Astrocyte of the cerebellum (primary cell): ENCODE data around the gene CAMKK1.

Experiments
- DNase-seq: peaks from one replicate; pipeline ENCODE4 v3.0.0-alpha.2; 2011; ENCODE audit warnings: low read depth
- H3K4me3 ChIP-seq: 2 replicates; pipeline ENCODE4 v1.5.1; 2011; ENCODE audit warnings: mild to moderate bottlenecking, low read depth, low read length, moderate library complexity
- CTCF ChIP-seq: IDR thresholded peaks from 2 replicates; pipeline ENCODE4 v1.5.1; 2012; ENCODE audit warnings: low read length, low read depth, moderate library complexity, mild to moderate bottlenecking; ENCODE audit errors: missing control alignments
- in situ Hi-C: cut with HindIII; loops from 2 replicates; pipeline ENCODE4 v1.10.0; 2017; ENCODE audit warnings: low sequenced_read_pairs

CAMKK1 gene

GRCh38 chr17:3893720-3894116, 865 bp upstream of the CAMKK1 start:
- H3K4me3 ChIP-seq = no peak overlapping the region
- in situ Hi-C loops = no loop called here
- no peak for DNase-seq
- TF ChIP-seq CTCF = no peak

DNA sequence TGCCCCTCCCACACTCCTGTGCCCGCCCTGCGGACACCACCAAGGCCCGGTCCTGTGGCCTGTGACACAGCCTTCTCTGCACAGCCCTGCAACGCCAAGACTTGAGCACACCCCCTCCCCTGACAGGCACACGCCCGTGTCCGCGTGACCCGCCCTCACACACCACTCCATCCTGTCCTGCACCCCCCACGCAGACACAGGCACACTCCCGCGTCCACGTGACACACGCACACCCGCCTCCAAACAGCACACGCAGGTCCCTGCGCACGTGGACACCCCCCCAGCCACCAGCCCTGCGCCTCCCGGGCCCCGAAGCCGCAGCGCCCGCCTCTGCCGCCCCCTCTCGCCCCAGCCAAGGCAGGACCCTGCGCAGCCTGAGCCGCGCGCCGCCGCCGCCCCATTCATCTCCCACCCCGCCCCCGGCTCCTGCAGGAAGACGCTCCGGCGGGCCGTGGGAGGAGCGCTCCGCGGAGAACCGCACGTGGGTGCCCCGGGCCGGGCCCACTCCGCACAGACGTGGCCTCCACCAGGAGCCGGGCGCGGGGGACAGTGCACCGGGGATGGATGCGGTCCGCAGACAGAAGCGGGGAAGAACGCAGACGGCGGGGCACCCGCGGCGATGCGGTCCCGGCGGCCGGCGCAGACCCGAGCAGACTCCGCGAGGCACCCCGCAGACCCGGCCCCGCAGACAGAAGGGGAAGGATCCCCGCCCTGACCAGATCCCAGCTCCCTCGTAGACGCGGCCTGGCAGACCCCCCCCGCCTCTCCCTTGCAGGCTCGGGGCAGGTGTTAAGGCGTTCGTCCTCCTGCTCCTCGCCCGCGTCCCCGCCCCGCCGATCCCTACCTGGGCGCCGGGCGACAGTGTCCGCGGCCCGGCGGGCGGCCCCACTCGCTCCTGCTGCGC, 506 bp downstream of the CAMKK1 start:
- H3K4me3 ChIP-seq = peak overlapping the region; percentile 58
- in situ Hi-C loops = no loop called here
- DNase-seq = no peak
- TF ChIP-seq CTCF = no peak

- peak overlapping the region; percentile 58 for H3K4me3 ChIP-seq
- in situ Hi-C loops = no loop called here
- TF ChIP-seq CTCF = no peak
- DNase-seq = no peak
These were observed 1.2 kb downstream of the CAMKK1 start for GRCh38 chr17:3891626-3892094.

DNA sequence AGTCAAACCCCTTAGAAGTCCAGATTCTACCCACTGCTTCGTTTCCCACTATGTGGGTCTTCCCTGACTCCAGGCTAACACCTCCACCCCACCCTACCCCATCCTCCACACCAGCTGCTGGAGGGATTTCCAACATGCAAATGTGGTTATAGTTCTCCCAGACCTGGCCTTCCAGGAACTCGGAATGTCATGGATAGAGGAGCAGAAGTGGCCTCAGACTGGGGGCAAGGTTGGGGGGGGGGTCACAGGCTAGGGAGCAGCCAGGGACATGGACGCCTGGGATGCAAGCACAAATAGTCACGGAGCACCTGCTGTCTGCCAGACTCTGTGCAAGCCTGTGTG, 2.0 kb downstream of the CAMKK1 start:
- no peak for TF ChIP-seq CTCF
- H3K4me3 ChIP-seq = no peak overlapping the region
- in situ Hi-C loops = no loop called here
- DNase-seq = no peak

DNA sequence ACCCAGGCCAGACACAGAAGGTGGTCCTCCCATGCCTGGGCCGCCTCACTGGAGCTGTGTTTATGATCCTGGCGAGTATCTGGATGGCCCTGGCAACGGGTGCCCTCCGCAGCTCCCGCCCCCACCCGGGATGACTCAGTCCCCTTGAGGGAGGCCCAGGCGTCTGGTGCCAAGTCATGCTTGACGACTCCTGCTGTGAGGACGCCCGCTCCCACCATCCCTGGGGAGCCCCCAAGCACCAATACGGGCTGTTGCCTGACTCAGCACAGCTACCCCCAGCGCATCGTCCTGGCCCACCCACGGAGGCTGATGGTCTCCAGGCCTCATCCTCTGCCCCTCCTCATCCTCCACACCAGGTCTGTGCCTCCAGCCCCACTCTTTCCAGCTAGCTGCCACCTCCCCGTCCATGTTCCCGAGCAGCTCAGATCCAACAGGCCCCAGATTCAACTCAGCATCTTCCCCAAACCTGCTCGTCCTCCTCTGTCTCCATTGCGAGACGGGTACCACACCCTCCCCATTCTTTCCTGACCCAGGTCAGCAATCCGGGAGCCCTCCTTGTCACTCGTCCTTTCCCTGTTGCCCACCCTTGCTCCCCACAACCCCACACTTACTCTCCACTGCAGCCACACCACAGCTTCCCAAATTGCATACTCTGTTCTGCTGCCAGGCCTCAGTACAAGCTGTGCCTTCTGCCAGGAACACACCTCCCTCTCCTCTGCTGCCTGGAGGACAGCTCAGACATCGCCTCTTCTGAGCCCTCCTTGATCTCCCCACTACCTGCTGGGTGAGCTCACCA, 2.6 kb downstream of the CAMKK1 start:
- H3K4me3 ChIP-seq = no peak overlapping the region
- DNase-seq = peak; percentile 38
- in situ Hi-C loops = no loop called here
- no peak for TF ChIP-seq CTCF

DNA sequence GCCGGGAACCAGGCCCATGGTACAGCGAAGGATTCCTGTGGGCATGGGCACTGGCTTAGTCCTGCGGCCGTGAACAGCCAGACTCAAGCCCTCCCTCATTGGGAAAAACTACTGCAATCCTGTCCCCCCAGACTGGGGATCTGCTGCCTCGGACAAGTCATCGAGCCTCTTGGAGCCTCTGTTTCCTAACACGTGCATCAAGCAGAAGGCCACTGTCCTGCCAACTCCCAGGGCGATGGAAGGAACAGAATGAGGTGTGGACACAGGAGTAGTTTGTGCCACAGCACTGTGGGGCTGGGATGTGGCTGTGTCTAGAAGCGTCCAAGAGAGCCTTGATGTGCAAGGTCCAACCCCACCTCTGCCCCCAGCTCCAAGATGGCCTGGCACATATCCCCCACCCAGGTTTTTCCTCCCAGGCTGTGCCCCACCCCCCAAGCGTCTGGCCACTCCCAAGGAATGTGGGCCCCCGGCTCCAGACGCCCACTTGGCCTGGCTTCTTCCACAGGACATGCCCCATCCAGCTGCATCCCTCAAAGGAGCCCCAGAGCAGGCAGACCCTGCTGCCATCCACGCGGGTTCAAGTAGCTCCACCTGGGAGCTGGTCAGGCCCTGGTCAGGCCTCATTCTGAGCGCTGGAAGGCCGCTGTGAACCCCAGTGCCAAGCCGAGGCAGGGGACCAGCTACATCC, 3.4 kb downstream of the CAMKK1 start:
- in situ Hi-C loops = no loop called here
- TF ChIP-seq CTCF = no peak
- no peak overlapping the region for H3K4me3 ChIP-seq
- DNase-seq = no peak
